HEK293 (cell line): ENCODE data around the gene CSRP2.

Experiments
- HOXD13 ChIP-seq: sonication (generic); formaldehyde crosslinking; IDR thresholded peaks from 2 replicates; pipeline ENCODE4 v1.8.0; 2022; ENCODE audit warnings: missing genetic modification reagents, borderline replicate concordance
- ZBTB20 ChIP-seq: fragments of 450-650 bp; formaldehyde crosslinking; IDR thresholded peaks from 2 replicates; pipeline ENCODE4 v1.5.1; 2016; ENCODE audit warnings: missing biosample characterization, missing genetic modification characterization
- ZFP41 ChIP-seq: fragments of 450-650 bp; formaldehyde crosslinking; IDR thresholded peaks from 2 replicates; pipeline ENCODE4 v1.5.1; 2016; ENCODE audit warnings: missing biosample characterization, missing genetic modification characterization, borderline replicate concordance
- ZNF157 ChIP-seq: fragments of 450-650 bp; formaldehyde crosslinking; IDR thresholded peaks from 2 replicates; pipeline ENCODE4 v1.5.1; 2016; ENCODE audit warnings: missing biosample characterization, missing genetic modification characterization
- ZNF19 ChIP-seq: fragments of 450-650 bp; formaldehyde crosslinking; IDR thresholded peaks from 2 replicates; pipeline ENCODE4; 2016; ENCODE audit warnings: missing biosample characterization, missing genetic modification characterization, low read depth
- ZNF274 ChIP-seq, 2 experiments: fragments of 200-500 bp in 1 of 2; fragments of 450-650 bp in 1 of 2; sonication (Bioruptor generic) in 1 of 2; formaldehyde crosslinking in 1 of 2; IDR thresholded peaks; 2 replicates each; pipeline versions ENCODE4 v1.5.1 to v1.6.1; 2014 to 2016; ENCODE audit warnings: borderline replicate concordance in 1 of 2, inconsistent platforms in 1 of 2, low read length in 1 of 2, missing biosample characterization in 1 of 2, missing genetic modification characterization in 1 of 2
- ZNF335 ChIP-seq: fragments of 450-650 bp; formaldehyde crosslinking; conservative IDR thresholded peaks from 2 replicates; pipeline ENCODE4 v1.5.1; 2016; ENCODE audit warnings: missing biosample characterization, missing genetic modification characterization
- ZNF548 ChIP-seq: fragments of 450-650 bp; formaldehyde crosslinking; IDR thresholded peaks from 2 replicates; pipeline ENCODE4 v1.5.1; 2016; ENCODE audit warnings: missing biosample characterization, missing genetic modification characterization
- ZNF785 ChIP-seq: fragments of 450-650 bp; formaldehyde crosslinking; IDR thresholded peaks from 2 replicates; pipeline ENCODE4 v1.5.1; 2016; ENCODE audit warnings: missing biosample characterization, missing genetic modification characterization
- TF ChIP-seq, protein P1 (sequence below): fragments of 450-650 bp; formaldehyde crosslinking; IDR thresholded peaks from 2 replicates; pipeline ENCODE4 v1.5.1; 2016; ENCODE audit warnings: missing biosample characterization, missing genetic modification characterization

- TF ChIP-seq ZBTB20 (no peak), ZNF274 (IDR thresholded peaks at IDR 0.05; ENCODE audit: low read length) (no peak), ZNF274 (tag by site-specific recombination; IDR thresholded peaks at IDR 0.05; ENCODE audit: borderline replicate concordance) (no peak), ZNF548 (tag by site-specific recombination) (no peak), HOXD13 (CRISPR knock-in tag) (no peak), ZNF19 (tag by site-specific recombination) (no peak), ZNF785 (no peak), ZFP41 (no peak), ZNF335 (tag by site-specific recombination) (no peak), ZNF157 (tag by site-specific recombination) (no peak)
- TF ChIP-seq, protein P1, sequence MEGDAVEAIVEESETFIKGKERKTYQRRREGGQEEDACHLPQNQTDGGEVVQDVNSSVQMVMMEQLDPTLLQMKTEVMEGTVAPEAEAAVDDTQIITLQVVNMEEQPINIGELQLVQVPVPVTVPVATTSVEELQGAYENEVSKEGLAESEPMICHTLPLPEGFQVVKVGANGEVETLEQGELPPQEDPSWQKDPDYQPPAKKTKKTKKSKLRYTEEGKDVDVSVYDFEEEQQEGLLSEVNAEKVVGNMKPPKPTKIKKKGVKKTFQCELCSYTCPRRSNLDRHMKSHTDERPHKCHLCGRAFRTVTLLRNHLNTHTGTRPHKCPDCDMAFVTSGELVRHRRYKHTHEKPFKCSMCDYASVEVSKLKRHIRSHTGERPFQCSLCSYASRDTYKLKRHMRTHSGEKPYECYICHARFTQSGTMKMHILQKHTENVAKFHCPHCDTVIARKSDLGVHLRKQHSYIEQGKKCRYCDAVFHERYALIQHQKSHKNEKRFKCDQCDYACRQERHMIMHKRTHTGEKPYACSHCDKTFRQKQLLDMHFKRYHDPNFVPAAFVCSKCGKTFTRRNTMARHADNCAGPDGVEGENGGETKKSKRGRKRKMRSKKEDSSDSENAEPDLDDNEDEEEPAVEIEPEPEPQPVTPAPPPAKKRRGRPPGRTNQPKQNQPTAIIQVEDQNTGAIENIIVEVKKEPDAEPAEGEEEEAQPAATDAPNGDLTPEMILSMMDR (tag by site-specific recombination), result no peak
These were observed 23.5 kb downstream of the CSRP2 start for GRCh38 chr12:76855271-76855670.
